ENCODE results near the gene BHLHE23.

The BHLHE23 gene

GRCh38 chr20:62972845-62973745 is 33.7 kb downstream of the BHLHE23 start:
- H3K36me3 ChIP-seq (ENCODE audit: insufficient read depth, low read length) = no peaks in the 10 kb centered on the region
- no peak overlapping the region for H3K9ac ChIP-seq (ENCODE audit: low read depth, low read length)
- H3K27me3 ChIP-seq (ENCODE audit: control insufficient read depth, insufficient read depth, low read length) = peaks cover 47% of the 10 kb centered on the region
- H3K4me2 ChIP-seq (ENCODE audit: low read length) = no peak overlapping the region
- H3K9me3 ChIP-seq (replicated peaks; ENCODE audit: low read length) = no peaks in the 10 kb centered on the region
- no peaks in the 10 kb centered on the region for H3K4me1 ChIP-seq (ENCODE audit: control insufficient read depth, insufficient read depth, low read length)
- no peak overlapping the region for H3K4me3 ChIP-seq (ENCODE audit: low read length)

DNA sequence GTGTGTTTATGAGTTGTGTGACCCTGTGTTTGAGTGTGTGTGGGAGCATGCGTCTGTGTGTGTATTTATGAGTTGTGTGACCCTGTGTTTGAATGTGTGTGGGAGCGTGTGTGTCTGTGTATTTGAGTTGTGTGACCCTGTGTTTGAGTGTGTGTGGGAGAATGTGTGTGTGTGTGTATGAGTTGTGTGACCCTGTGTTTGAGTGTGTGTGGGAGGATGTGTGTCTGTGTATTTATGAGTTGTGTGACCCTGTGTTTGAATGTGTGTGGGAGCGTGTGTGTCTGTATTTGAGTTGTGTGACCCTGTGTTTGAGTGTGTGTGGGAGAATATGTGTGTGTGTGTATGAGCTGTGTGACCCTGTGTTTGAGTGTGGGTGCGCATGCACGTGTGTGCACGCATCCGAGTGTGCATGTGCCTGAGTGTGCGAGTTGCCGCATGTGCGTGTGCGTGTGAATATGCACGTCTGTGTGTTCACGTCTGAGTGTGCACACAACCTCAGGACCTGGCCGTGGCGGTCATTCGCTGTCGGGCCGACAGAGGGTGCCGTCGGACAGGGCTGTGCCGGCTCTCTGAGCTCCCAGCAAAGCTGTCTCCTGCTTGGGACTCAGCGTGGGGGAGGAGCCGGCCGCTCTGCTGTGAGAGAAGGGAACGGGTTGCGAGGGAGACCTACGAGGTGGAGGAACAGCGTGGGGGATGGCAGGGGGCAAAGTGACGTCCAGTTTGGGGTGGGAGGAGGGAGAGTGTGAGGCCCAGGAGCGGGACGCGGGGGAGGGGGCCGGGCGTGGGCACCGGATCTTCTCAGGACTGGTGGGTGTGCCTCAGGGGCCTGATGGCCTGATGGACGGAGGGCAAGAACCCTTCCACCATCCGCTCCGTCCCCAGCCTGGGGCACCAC is 34.6 kb downstream of the BHLHE23 start:
- Histone ChIP-seq H3K36me3 (ENCODE audit: insufficient read depth, low read length) (no peaks in the 10 kb centered on the region), H3K4me3 (ENCODE audit: low read length) (peak overlapping the region; percentile 36), H3K4me2 (ENCODE audit: low read length) (peak overlapping the region; percentile 58), H3K27me3 (ENCODE audit: control insufficient read depth, insufficient read depth, low read length) (peaks cover 38% of the 10 kb centered on the region), H3K4me1 (ENCODE audit: control insufficient read depth, insufficient read depth, low read length) (no peaks in the 10 kb centered on the region), H3K9me3 (replicated peaks; ENCODE audit: low read length) (no peaks in the 10 kb centered on the region), H3K9ac (ENCODE audit: low read depth, low read length) (no peak overlapping the region)

DNA sequence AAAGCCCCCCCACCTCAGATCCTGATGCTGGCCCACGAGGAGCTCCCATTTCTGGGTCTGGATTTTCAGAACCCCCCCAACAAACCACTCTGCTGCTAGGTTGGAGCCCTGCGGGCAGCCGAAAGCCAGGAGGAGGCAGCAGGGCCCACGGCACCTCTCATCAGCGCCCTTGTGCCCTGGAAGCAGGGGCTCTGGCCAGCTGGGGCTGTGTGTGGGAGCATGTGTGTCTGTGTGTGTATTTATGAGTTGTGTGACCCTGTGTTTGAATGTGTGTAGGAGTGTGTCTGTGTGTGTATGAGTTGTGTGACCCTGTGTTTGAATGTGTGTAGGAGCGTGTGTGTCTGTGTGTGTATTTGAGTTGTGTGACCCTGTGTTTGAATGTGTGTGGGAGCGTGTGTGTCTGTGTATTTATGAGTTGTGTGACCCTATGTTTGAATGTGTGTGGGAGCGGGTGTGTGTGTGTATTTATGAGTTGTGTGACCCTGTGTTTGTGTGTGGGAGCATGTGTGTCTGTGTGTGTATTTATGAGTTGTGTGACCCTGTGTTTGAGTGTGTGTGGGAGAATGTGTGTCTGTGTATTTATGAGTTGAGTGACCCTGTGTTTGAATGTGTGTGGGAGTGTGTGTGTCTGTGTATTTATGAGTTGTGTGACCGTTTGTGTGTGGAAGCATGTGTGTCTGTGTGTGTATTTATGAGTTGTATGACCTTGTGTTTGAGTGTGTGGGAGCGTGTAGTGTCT is 35.4 kb downstream of the BHLHE23 start:
- H3K36me3 ChIP-seq (ENCODE audit: insufficient read depth, low read length) = no peaks in the 10 kb centered on the region
- H3K27me3 ChIP-seq (ENCODE audit: control insufficient read depth, insufficient read depth, low read length) = peaks cover 38% of the 10 kb centered on the region
- H3K9ac ChIP-seq (ENCODE audit: low read depth, low read length) = no peak overlapping the region
- no peaks in the 10 kb centered on the region for H3K9me3 ChIP-seq (replicated peaks; ENCODE audit: low read length)
- no peak overlapping the region for H3K4me3 ChIP-seq (ENCODE audit: low read length)
- H3K4me1 ChIP-seq (ENCODE audit: control insufficient read depth, insufficient read depth, low read length) = no peaks in the 10 kb centered on the region
- H3K4me2 ChIP-seq (ENCODE audit: low read length) = no peak overlapping the region

DNA sequence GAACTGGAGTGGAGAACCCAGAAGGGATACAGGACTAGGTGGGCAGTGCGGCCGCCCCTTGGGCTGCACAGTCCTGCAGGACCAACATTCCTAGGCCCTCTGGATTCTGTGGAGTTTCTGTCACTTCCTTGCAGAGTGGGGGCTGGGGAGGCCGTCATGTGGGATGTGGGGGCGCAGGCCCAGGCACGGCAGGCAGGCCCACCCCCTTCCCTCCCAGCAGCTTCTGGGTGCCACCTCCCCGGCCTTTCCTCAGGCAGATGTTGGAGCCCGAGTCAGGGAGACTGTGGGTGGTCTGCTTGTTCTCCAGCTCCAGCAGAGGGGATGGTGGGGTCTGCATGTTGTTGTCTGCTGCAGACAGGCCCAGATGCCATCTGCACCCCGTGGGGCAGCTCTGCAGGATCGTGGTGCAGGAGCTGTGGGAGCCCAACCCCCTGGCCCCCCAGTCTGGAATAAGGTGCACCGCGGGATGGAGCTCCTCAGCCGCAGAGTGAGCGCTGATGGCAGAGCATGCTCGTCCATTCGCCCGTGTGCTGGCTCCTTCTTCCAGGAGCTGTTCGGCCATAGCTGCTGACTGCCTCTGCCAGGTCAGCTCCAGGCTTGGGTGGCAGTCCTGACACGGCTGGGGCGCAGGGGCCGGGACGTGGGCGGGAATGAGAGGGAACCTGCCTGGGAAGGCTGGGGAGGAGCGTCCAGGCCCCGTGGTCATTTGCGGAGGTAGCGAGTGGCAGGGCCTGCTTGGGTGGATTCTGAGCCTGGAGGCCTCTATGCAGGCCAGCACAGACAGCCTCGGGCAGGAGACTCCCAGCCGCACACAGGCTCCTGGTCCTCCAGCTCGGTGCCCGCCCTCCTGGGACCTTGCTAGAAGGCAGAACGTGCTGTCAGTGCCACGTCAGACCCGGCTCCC is 36.2 kb downstream of the BHLHE23 start:
- Histone ChIP-seq H3K27me3 (ENCODE audit: control insufficient read depth, insufficient read depth, low read length) (peaks cover 37% of the 10 kb centered on the region), H3K4me1 (ENCODE audit: control insufficient read depth, insufficient read depth, low read length) (no peaks in the 10 kb centered on the region), H3K9ac (ENCODE audit: low read depth, low read length) (no peak overlapping the region), H3K4me2 (ENCODE audit: low read length) (no peak overlapping the region), H3K4me3 (ENCODE audit: low read length) (no peak overlapping the region), H3K9me3 (replicated peaks; ENCODE audit: low read length) (no peaks in the 10 kb centered on the region), H3K36me3 (ENCODE audit: insufficient read depth, low read length) (no peaks in the 10 kb centered on the region)

GRCh38 chr20:62969939-62970306 is 36.8 kb downstream of the BHLHE23 start:
- no peaks in the 10 kb centered on the region for H3K9me3 ChIP-seq (replicated peaks; ENCODE audit: low read length)
- H3K36me3 ChIP-seq (ENCODE audit: insufficient read depth, low read length) = peaks cover 1% of the 10 kb centered on the region
- no peak overlapping the region for H3K4me3 ChIP-seq (ENCODE audit: low read length)
- no peaks in the 10 kb centered on the region for H3K4me1 ChIP-seq (ENCODE audit: control insufficient read depth, insufficient read depth, low read length)
- peaks cover 30% of the 10 kb centered on the region for H3K27me3 ChIP-seq (ENCODE audit: control insufficient read depth, insufficient read depth, low read length)
- no peak overlapping the region for H3K9ac ChIP-seq (ENCODE audit: low read depth, low read length)
- H3K4me2 ChIP-seq (ENCODE audit: low read length) = no peak overlapping the region

DNA sequence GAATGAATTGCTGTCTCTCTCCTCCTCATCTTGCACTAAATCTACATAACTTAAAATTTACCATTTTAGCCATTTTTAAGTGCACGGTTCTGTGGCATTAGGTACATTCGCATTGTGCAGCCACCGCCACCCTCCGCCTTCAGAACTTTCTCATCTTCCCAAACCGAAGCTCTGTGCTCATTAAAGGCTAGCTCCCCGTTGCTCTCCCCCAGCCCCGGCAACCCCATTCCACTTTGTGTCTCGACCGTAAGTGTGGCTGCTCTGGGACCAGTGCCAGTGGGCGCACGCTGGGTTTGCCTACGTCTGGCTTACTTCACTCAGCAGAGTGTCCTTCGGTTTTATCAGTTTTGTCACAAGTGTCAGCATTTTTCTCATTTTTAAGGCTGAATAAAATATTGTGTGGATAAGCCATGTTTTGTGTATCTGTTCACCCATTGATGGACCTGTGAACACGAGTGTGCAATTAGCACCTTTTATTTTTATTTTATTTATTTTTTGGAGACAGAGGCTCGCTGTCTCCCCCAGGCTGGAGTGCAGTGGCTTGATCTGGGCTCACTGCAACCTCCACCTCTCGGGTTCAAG is 37.5 kb downstream of the BHLHE23 start:
- Histone ChIP-seq H3K27me3 (ENCODE audit: control insufficient read depth, insufficient read depth, low read length) (peaks cover 24% of the 10 kb centered on the region), H3K4me1 (ENCODE audit: control insufficient read depth, insufficient read depth, low read length) (no peaks in the 10 kb centered on the region)

DNA sequence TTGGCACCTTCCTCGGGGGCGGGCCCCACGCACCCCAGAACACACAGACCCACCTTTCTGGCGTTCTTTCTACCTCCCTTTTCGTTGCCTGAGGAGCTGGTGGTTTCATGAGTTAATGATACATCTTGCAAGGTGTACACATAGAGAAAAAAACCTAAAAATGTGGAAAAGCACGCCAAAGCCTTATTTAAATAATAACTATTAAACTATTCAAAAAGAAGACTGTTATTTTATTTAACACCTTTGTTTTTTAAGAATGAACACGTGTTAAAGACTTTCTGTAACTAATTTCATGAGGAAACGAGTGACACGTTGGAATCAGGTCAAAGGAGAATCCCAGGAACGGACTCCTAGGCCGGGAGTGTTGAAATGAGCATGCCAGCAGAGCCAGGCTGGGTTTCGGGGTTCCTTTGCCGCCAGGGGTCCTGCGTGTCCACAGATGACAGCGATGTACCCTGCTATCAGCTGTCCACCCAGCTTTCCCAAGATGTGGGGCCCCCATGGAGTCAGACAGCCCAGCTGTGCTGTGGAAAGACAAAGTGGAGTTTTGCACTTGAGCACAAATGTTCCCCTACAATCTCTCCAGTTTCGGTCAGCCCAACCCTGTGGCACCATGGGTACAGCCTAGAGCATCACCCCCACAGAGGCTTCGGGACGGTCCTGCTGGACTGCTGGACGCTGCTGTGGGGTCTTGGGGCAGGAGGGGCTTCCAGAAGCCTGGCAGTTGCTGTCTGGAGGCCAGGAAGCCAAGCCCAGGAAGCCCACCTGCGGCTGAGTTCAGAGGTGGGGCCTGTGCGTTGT is 38.2 kb downstream of the BHLHE23 start:
- no peaks in the 10 kb centered on the region for H3K9me3 ChIP-seq (replicated peaks; ENCODE audit: low read length)
- no peak overlapping the region for H3K9ac ChIP-seq (ENCODE audit: low read depth, low read length)
- H3K36me3 ChIP-seq (ENCODE audit: insufficient read depth, low read length) = peaks cover 8% of the 10 kb centered on the region
- H3K4me2 ChIP-seq (ENCODE audit: low read length) = no peak overlapping the region
- H3K4me1 ChIP-seq (ENCODE audit: control insufficient read depth, insufficient read depth, low read length) = no peaks in the 10 kb centered on the region
- H3K27me3 ChIP-seq (ENCODE audit: control insufficient read depth, insufficient read depth, low read length) = peaks cover 20% of the 10 kb centered on the region
- H3K4me3 ChIP-seq (ENCODE audit: low read length) = no peak overlapping the region

More for the DNA sequence above, 37.5 kb downstream of the BHLHE23 start:
- H3K36me3 ChIP-seq (ENCODE audit: insufficient read depth, low read length) = peaks cover 8% of the 10 kb centered on the region
- H3K4me3 ChIP-seq (ENCODE audit: low read length) = no peak overlapping the region
- no peaks in the 10 kb centered on the region for H3K9me3 ChIP-seq (replicated peaks; ENCODE audit: low read length)
- H3K4me2 ChIP-seq (ENCODE audit: low read length) = no peak overlapping the region
- no peak overlapping the region for H3K9ac ChIP-seq (ENCODE audit: low read depth, low read length)

DNA sequence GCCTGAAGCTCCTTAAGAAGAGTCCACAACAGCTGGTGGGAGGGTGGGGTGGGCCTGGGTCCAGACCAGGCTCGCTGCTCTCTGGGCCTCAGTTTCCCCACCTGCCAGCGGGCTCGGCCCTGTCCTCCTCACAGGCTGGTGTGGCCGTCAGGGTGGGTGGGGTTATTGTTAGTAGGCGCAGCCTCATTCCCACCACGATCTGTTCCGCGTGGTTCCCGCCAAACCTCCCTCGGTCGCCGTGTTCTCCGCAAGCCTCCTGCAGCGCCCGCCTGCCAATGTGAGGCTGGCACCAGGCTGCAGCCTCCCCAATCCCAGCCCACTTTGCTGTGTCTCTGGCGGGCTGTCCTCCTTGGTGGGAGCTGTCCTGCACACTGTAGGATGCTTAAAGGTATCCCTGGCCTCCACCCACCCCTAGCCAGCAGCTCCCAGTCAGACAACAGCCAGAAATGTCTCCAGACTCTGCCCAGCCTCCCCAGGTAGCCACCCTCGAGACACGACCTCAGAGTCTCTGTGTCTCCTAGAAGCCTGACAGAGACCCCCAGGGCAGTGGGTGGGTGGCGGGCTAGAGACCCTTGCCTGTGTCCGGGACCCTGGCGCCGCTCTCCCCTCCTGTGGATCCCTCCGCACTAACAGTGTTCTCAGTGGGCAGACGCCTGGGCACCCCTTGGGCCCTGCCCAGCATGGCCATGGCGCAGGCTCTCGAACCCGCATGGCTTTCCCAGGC is 39.0 kb downstream of the BHLHE23 start:
- Histone ChIP-seq H3K27me3 (ENCODE audit: control insufficient read depth, insufficient read depth, low read length) (peaks cover 18% of the 10 kb centered on the region), H3K4me2 (ENCODE audit: low read length) (no peak overlapping the region), H3K4me3 (ENCODE audit: low read length) (no peak overlapping the region), H3K9me3 (replicated peaks; ENCODE audit: low read length) (no peaks in the 10 kb centered on the region), H3K36me3 (ENCODE audit: insufficient read depth, low read length) (peaks cover 8% of the 10 kb centered on the region), H3K4me1 (ENCODE audit: control insufficient read depth, insufficient read depth, low read length) (no peaks in the 10 kb centered on the region), H3K9ac (ENCODE audit: low read depth, low read length) (no peak overlapping the region)

DNA sequence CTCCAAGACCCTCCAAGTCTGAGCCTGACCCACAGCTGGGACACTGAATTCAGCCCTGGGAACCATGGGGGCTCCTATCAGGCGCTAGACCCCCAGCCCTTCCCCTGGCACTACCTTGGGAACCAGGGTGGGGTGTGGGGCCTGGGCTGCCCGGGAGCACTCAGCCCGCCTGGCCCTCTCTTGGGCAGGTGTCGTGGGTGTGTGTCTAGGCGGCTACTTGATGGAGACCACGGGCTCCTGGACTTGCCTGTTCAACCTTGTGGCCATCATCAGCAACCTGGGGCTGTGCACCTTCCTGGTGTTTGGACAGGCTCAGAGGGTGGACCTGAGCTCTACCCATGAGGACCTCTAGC is 39.6 kb downstream of the BHLHE23 start:
- Histone ChIP-seq H3K4me2 (ENCODE audit: low read length) (no peak overlapping the region), H3K4me3 (ENCODE audit: low read length) (no peak overlapping the region), H3K4me1 (ENCODE audit: control insufficient read depth, insufficient read depth, low read length) (no peaks in the 10 kb centered on the region), H3K27me3 (ENCODE audit: control insufficient read depth, insufficient read depth, low read length) (peaks cover 17% of the 10 kb centered on the region), H3K9ac (ENCODE audit: low read depth, low read length) (no peak overlapping the region), H3K9me3 (replicated peaks; ENCODE audit: low read length) (no peaks in the 10 kb centered on the region), H3K36me3 (ENCODE audit: insufficient read depth, low read length) (peaks cover 8% of the 10 kb centered on the region)

Data from skeletal muscle satellite cell (primary cell).